GM12865 (cell line): ENCODE measurements around the gene C1QL1.

Experiments used
- DNase-seq: peaks from one replicate; pipeline ENCODE4 v3.0.0; 2010; ENCODE audit warnings: low read depth
- H3K4me3 ChIP-seq: 2 replicates; pipeline ENCODE4 v1.5.1; 2011; ENCODE audit warnings: mild to moderate bottlenecking, low read depth, low read length, control low read depth
- TF ChIP-seq, protein P1 (sequence below): IDR thresholded peaks from 2 replicates; pipeline ENCODE4 v1.5.1; 2011; ENCODE audit warnings: low read length, control low read depth, low read depth, inconsistent platforms; ENCODE audit not compliant: insufficient read depth; ENCODE audit errors: missing control alignments

C1QL1 gene

GRCh38 chr17:44968225-44969143 lies at the start of gene C1QL1:
Gene C1QL1 (minus strand): TSS chr17:44968303. CDS start chr17:44968048, 255 bp downstream.
- TF ChIP-seq, protein P1, sequence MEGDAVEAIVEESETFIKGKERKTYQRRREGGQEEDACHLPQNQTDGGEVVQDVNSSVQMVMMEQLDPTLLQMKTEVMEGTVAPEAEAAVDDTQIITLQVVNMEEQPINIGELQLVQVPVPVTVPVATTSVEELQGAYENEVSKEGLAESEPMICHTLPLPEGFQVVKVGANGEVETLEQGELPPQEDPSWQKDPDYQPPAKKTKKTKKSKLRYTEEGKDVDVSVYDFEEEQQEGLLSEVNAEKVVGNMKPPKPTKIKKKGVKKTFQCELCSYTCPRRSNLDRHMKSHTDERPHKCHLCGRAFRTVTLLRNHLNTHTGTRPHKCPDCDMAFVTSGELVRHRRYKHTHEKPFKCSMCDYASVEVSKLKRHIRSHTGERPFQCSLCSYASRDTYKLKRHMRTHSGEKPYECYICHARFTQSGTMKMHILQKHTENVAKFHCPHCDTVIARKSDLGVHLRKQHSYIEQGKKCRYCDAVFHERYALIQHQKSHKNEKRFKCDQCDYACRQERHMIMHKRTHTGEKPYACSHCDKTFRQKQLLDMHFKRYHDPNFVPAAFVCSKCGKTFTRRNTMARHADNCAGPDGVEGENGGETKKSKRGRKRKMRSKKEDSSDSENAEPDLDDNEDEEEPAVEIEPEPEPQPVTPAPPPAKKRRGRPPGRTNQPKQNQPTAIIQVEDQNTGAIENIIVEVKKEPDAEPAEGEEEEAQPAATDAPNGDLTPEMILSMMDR = no peak
- peak within 1 kb of the TSS; percentile 26 for H3K4me3 ChIP-seq
- peak; percentile 93 for DNase-seq

GRCh38 chr17:45016823-45017222 lies 48.7 kb upstream of the C1QL1 start:
- no peak for DNase-seq
- H3K4me3 ChIP-seq = no peak overlapping the region
- TF ChIP-seq, protein P1 = peak; percentile 39

DNA sequence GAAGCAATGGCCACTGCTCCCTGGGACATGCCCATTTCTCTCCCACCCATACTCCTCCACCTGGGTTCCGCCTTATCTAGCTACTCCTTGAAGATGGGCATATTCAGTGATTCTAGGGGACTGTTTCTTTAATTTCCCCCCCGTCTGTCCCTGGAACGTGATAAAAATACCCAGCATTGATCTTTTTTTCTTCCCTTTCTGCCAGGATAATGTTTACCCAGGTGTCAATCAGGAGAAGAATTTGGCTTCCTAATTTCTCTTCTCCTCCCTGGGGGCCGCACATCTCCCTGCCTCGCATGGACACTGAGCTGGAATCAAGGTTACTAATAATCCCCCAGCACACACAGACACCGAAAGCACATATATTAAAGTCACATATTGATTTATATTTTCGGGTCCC lies 48.1 kb upstream of the C1QL1 start:
- no peak for DNase-seq
- no peak overlapping the region for H3K4me3 ChIP-seq
- TF ChIP-seq, protein P1 = no peak

GRCh38 chr17:45013021-45013997 lies 45.2 kb upstream of the C1QL1 start:
- no peak overlapping the region for H3K4me3 ChIP-seq
- TF ChIP-seq, protein P1 = no peak
- no peak for DNase-seq

- DNase-seq = no peak
- TF ChIP-seq, protein P1 = no peak
- H3K4me3 ChIP-seq = no peak overlapping the region
These were observed 43.7 kb upstream of the C1QL1 start for GRCh38 chr17:45011767-45012166.

DNA sequence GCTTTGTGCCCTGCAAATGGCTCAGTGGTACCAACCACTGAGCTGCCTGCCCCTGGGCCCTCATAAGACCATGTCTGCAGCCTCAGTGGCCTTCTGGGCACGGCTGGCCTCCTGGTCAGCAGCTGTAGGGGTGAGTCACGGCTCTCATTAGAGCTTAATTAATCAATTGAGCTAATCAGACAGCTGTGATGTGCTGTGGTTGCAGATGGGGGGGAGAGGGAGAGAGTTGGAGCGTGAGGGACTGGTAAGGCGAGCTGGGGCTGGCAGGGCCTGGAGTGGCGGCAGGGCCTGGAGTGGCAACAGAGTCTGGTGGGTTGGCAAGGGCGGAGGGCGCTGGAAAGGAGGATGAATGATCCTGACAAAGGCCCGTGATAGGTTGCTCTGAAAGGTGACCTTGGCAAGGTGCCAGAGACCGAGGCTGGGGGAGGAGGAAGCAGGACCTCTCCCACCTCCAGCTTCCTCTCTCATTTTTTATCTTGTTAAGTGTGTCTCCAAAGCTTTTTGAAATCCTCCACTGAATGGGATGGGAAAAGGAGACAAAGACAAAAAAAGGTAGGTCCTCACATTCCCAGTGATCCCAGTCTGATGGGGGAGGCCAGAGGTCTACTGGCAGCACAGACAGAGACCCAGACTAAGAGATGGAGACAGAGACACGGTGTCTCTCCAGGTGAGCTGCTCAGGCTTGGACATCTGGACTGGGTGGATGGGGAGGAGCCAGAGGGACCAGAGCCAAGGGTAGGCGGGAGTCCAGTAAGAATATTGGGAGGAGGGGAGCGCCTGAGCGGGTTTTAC lies 41.8 kb upstream of the C1QL1 start:
- H3K4me3 ChIP-seq = no peak overlapping the region
- no peak for DNase-seq
- TF ChIP-seq, protein P1 = no peak
